B cell (primary cell): ENCODE results near the gene OSBPL5. TPM values are rescaled to one million over a fixed set of nuclear protein-coding genes. Genes with fewer than 3 reads are reported as not detected.

Experiments
- ATAC-seq: fragments of 200-7000 bp; cut with Tn5 transposase; one replicate; pipeline ENCODE4 v1.10.0; 2021; ENCODE audit warnings: low read depth, mild to moderate bottlenecking, moderate number of reproducible peaks, moderate library complexity
- CTCF ChIA-PET: fragments of 350-600 bp; sonication (Branson Sonifier 250); formaldehyde crosslinking; loops from one replicate; lab custom pipeline; 2021; ENCODE audit warnings: antibody characterized with exemption, inconsistent platforms; lab: Charles Lee
- POLR2A ChIA-PET: fragments of 350-600 bp; sonication (Branson Sonifier 250); formaldehyde crosslinking; loops from one replicate; lab custom pipeline; 2021; ENCODE audit warnings: antibody characterized with exemption; lab: Charles Lee
- DNase-seq: peaks from one replicate; pipeline ENCODE4 v3.0.0; 2013
- H2AFZ ChIP-seq: 2 replicates; pipeline ENCODE4 v1.6.1; 2012; ENCODE audit warnings: mild to moderate bottlenecking, low read depth, low read length; ENCODE audit not compliant: insufficient read depth, poor library complexity, severe bottlenecking
- H3K27ac ChIP-seq, 2 donors: 1 replicate in 1 of 2; 2 replicates in 1 of 2; pipeline ENCODE4 v1.5.1; 2012 to 2013; ENCODE audit warnings: low read length in 2 of 2, mild to moderate bottlenecking in 2 of 2, moderate library complexity in 1 of 2
- H3K27me3 ChIP-seq, 4 experiments: fragments of 200-600 bp in 1 of 4; sonication (generic) in 1 of 4; replicated peaks in 1 of 4; 1 replicate in 2 of 4; 2 replicates in 2 of 4; pipeline versions ENCODE4 v1.6.1 to v1.7.0; 2013 to 2016; ENCODE audit warnings: low read length in 3 of 4, mild to moderate bottlenecking in 2 of 4, mixed read lengths in 1 of 4, moderate library complexity in 1 of 4; ENCODE audit not compliant: insufficient read depth in 4 of 4, control insufficient read depth in 3 of 4; ENCODE audit errors: control extremely low read depth in 1 of 4
- H3K36me3 ChIP-seq, 2 experiments: replicated peaks in 1 of 2; 1 replicate in 1 of 2; 2 replicates in 1 of 2; pipeline versions ENCODE4 v1.6.1 to v1.7.1; 2013; ENCODE audit warnings: low read length in 1 of 2; ENCODE audit not compliant: insufficient read depth in 2 of 2, control insufficient read depth in 1 of 2; ENCODE audit errors: control extremely low read depth in 1 of 2, extremely low read depth in 1 of 2
- H3K4me1 ChIP-seq, 2 donors: fragments of 200-600 bp in 1 of 2; sonication (generic) in 1 of 2; 1 replicate in 1 of 2; 2 replicates in 1 of 2; pipeline versions ENCODE4 v1.5.1 to v1.6.1; 2013 to 2017; ENCODE audit warnings: low read length in 2 of 2; ENCODE audit not compliant: control insufficient read depth in 2 of 2, insufficient read depth in 2 of 2
- H3K4me2 ChIP-seq: replicated peaks from 2 replicates; pipeline ENCODE3; 2012; ENCODE audit warnings: mild to moderate bottlenecking, low read depth, low read length; ENCODE audit not compliant: poor library complexity, severe bottlenecking
- H3K4me3 ChIP-seq, 5 experiments: fragments of 200-600 bp in 1 of 5; sonication (generic) in 1 of 5; 1 replicate in 3 of 5; 2 replicates in 2 of 5; pipeline versions ENCODE4 v1.5.1 to v1.7.0; 2011 to 2016; ENCODE audit warnings: low read length in 4 of 5, mild to moderate bottlenecking in 4 of 5, low read depth in 2 of 5, control low read depth in 1 of 5, moderate library complexity in 1 of 5; ENCODE audit not compliant: insufficient read depth in 1 of 5; ENCODE audit errors: control extremely low read depth in 1 of 5, extremely low read depth in 1 of 5
- H3K79me2 ChIP-seq: fragments of 200-600 bp; sonication (generic); one replicate; pipeline ENCODE4 v1.6.0; 2016; ENCODE audit warnings: low read length; ENCODE audit not compliant: control insufficient read depth, insufficient read depth
- H3K9ac ChIP-seq: fragments of 200-600 bp; sonication (generic); 2 replicates; pipeline ENCODE4 v1.6.1; 2017; ENCODE audit warnings: mild to moderate bottlenecking, low read length, moderate library complexity
- H3K9me3 ChIP-seq, 3 donors: one replicate each; pipeline versions ENCODE4 v1.6.1 to v1.7.1; 2013; ENCODE audit warnings: low read length in 2 of 3; ENCODE audit not compliant: control insufficient read depth in 2 of 3, insufficient read depth in 1 of 3; ENCODE audit errors: control extremely low read depth in 1 of 3
- H4K20me1 ChIP-seq: 2 replicates; pipeline ENCODE4 v1.6.0; 2012; ENCODE audit warnings: mild to moderate bottlenecking, low read length; ENCODE audit not compliant: insufficient read depth, control insufficient read depth, poor library complexity, severe bottlenecking
- H3K27ac Mint-ChIP-seq: one replicate; pipeline ENCODE4 v1.8.0; 2021; ENCODE audit warnings: mixed read lengths
- H3K27me3 Mint-ChIP-seq: one replicate; pipeline ENCODE4 v1.8.0; 2021; ENCODE audit warnings: mixed read lengths
- H3K4me1 Mint-ChIP-seq: one replicate; pipeline ENCODE4 v1.8.0; 2021; ENCODE audit warnings: mixed read lengths
- H3K4me3 Mint-ChIP-seq: one replicate; pipeline ENCODE4 v1.8.0; 2021; ENCODE audit warnings: mixed read lengths
- H3K9me3 Mint-ChIP-seq: one replicate; pipeline ENCODE4 v1.8.0; 2022; ENCODE audit warnings: mixed read lengths; ENCODE audit not compliant: insufficient read depth
- CTCF ChIP-seq: fragments of 200-600 bp; IDR thresholded peaks from one replicate; pipeline ENCODE4 v1.8.0; 2022; ENCODE audit warnings: antibody characterized with exemption, mild to moderate bottlenecking
- EZH2 ChIP-seq: IDR thresholded peaks from 2 replicates; pipeline ENCODE4 v1.6.1; 2012; ENCODE audit warnings: borderline replicate concordance, low read depth, mild to moderate bottlenecking, moderate library complexity, low read length; ENCODE audit not compliant: insufficient read depth, poor library complexity, severe bottlenecking
- WGBS: methylation state at CpG from one replicate; pipeline ENCODE4 v1.1.5; 2013; ENCODE audit warnings: missing lambda C conversion rate; ENCODE audit not compliant: insufficient coverage; 5-methylcytosine and 5-hydroxymethylcytosine counted together
- intact Hi-C: fragments of 100-400 bp; cut with micrococcal nuclease; formaldehyde crosslinking; loops from one replicate; pipeline ENCODE4 v1.10.0; 2022
- polyA plus RNA-seq: library from polyadenylated mRNA; depleted of rRNA; stranded (reverse); fragments of >200 nt; gene quantifications from 2 replicates; pipeline ENCODE4 v1.2.3, GENCODE V29; 2012
- total RNA-seq, 2 donors: library from RNA; stranded (reverse); fragments of 120-200 nt in 1 of 2; gene quantifications; 1 replicate in 1 of 2; 2 replicates in 1 of 2; pipeline versions ENCODE4 v1.2.3 to v1.2.4, GENCODE V29; 2013 to 2022

OSBPL5 gene
- total and polyA plus RNA-seq, 2 donors (not counting 1 experiment from before 2014, with no cell fraction given) = 0.15 to 1.2 TPM

- no peak overlapping the region for H3K4me3 ChIP-seq
- no peak for DNase-seq
- H3K4me2 ChIP-seq = no peak overlapping the region
- ChIA-PET CTCF (no interaction called here), POLR2A (no interaction called here)
- H3K27me3 Mint-ChIP-seq = peaks cover 10% of the 10 kb centered on the region
- H3K4me1 Mint-ChIP-seq = no peaks in the 10 kb centered on the region
- no peak overlapping the region for H2AFZ ChIP-seq
- no peaks in the 10 kb centered on the region for H3K4me1 ChIP-seq
- H3K27ac Mint-ChIP-seq = no peak overlapping the region
- H3K9me3 ChIP-seq = no peaks in the 10 kb centered on the region
- H3K36me3 ChIP-seq = no peaks in the 10 kb centered on the region
- no peaks in the 10 kb centered on the region for H3K27me3 ChIP-seq
- H3K9ac ChIP-seq = no peak overlapping the region
- TF ChIP-seq EZH2 = no peak
- no peak for TF ChIP-seq CTCF
- no peaks in the 10 kb centered on the region for H3K79me2 ChIP-seq
- WGBS = 96% methylated on average over 23 of the region's 23 CpGs
- H3K4me3 Mint-ChIP-seq = no peak overlapping the region
- H3K27ac ChIP-seq = no peak overlapping the region
- H4K20me1 ChIP-seq = no peaks in the 10 kb centered on the region
- intact Hi-C loops = no loop called here
- no peaks in the 10 kb centered on the region for H3K9me3 Mint-ChIP-seq
- ATAC-seq = no peak
Observed at GRCh38 chr11:3104961-3105790, 59.9 kb downstream of the OSBPL5 start.

GRCh38 chr11:3104051-3104714 lies 60.9 kb downstream of the OSBPL5 start:
- Histone ChIP-seq H3K27ac (no peak overlapping the region), H4K20me1 (no peaks in the 10 kb centered on the region), H3K9ac (no peak overlapping the region), H3K9me3 (no peaks in the 10 kb centered on the region), H3K79me2 (no peaks in the 10 kb centered on the region), H3K4me1 (no peaks in the 10 kb centered on the region), H3K4me2 (no peak overlapping the region), H3K36me3 (no peaks in the 10 kb centered on the region), H2AFZ (no peak overlapping the region), H3K4me3 (no peak overlapping the region), H3K27me3 (no peaks in the 10 kb centered on the region)
- Mint-ChIP-seq H3K9me3 (no peaks in the 10 kb centered on the region), H3K4me3 (no peak overlapping the region), H3K27me3 (peaks cover 10% of the 10 kb centered on the region), H3K4me1 (no peaks in the 10 kb centered on the region), H3K27ac (no peak overlapping the region)
- DNase-seq = no peak
- no peak for ATAC-seq
- ChIA-PET CTCF (no interaction called here), POLR2A (no interaction called here)
- WGBS = 90% methylated on average over 21 of the region's 22 CpGs
- intact Hi-C loops = no loop called here
- no peak for TF ChIP-seq EZH2
- TF ChIP-seq CTCF = no peak
